Measurements from ENCODE around the gene C1orf105. TPM values are rescaled to one million over a fixed set of nuclear protein-coding genes. Genes with fewer than 3 reads are reported as not detected.

C1orf105 gene
- total RNA-seq, 1 donor from 2014 or later = not detected

Other genes starting within 250 kb of the C1orf105 start
- 14.7 and 19.7 TPM in 2 replicates for gene PIGC, start 23.4 kb downstream of the C1orf105 start, total RNA-seq
- gene SUCO, start 112.5 kb downstream of the C1orf105 start, total RNA-seq = 17.1 and 21.8 TPM in 2 replicates
- gene FASLG, start 238.4 kb downstream of the C1orf105 start, total RNA-seq = not detected in 2 replicates

All from pulmonary artery endothelial cell (primary cell).